ENCODE results near the gene GPRC5B.

DNA sequence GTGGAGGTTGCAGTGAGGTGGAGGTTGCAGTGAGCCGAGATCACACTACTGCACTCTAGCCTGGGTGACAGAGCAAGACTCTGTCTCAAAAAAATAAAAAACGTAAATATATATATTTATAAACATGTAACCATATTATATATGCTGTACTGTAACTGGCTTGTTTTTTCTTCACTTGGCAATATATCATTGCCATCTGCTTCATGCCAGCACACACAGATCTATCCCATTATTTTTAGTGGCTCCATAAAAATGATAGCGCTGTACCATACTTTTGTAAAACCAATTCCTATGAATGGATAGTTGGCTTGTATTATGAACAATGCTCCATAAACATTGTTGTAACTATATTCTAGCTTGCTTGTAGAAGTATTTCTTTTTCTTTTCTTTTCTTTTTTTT is 49.5 kb downstream of the GPRC5B start:
- TF ChIP-seq CTCF (conservative IDR thresholded peaks at IDR 0.05; ENCODE audit: low read depth, low read length) (no peak), EZH2 (IDR thresholded peaks at IDR 0.05; ENCODE audit: borderline replicate concordance, low read depth, low read length, poor library complexity, severe bottlenecking) (no peak)
